Lung microvascular endothelial cell (primary cell): ENCODE results near the gene TACC2. TPM values are rescaled to one million over a fixed set of nuclear protein-coding genes. Genes with fewer than 3 reads are reported as not detected.
"Not testable (repeated sequence)": the region's sequence is repeated elsewhere in the genome, so short reads cannot be mapped to it uniquely, and the experiment has no call there.

Experiments used
- DNase-seq, 2 donors: peaks; one replicate each; pipeline versions ENCODE4 v3.0.0 to v3.0.0-alpha.2; 2010; ENCODE audit warnings: low read depth in 2 of 2
- total RNA-seq: library from RNA; depleted of rRNA; stranded (reverse); fragments of >200 nt; gene quantifications from 2 replicates; pipeline ENCODE4 v1.2.1, GENCODE V29; 2014

Gene TACC2, protein sequence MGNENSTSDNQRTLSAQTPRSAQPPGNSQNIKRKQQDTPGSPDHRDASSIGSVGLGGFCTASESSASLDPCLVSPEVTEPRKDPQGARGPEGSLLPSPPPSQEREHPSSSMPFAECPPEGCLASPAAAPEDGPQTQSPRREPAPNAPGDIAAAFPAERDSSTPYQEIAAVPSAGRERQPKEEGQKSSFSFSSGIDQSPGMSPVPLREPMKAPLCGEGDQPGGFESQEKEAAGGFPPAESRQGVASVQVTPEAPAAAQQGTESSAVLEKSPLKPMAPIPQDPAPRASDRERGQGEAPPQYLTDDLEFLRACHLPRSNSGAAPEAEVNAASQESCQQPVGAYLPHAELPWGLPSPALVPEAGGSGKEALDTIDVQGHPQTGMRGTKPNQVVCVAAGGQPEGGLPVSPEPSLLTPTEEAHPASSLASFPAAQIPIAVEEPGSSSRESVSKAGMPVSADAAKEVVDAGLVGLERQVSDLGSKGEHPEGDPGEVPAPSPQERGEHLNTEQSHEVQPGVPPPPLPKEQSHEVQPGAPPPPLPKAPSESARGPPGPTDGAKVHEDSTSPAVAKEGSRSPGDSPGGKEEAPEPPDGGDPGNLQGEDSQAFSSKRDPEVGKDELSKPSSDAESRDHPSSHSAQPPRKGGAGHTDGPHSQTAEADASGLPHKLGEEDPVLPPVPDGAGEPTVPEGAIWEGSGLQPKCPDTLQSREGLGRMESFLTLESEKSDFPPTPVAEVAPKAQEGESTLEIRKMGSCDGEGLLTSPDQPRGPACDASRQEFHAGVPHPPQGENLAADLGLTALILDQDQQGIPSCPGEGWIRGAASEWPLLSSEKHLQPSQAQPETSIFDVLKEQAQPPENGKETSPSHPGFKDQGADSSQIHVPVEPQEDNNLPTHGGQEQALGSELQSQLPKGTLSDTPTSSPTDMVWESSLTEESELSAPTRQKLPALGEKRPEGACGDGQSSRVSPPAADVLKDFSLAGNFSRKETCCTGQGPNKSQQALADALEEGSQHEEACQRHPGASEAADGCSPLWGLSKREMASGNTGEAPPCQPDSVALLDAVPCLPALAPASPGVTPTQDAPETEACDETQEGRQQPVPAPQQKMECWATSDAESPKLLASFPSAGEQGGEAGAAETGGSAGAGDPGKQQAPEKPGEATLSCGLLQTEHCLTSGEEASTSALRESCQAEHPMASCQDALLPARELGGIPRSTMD (N-terminal part only)
- 0.60 and 3.7 TPM in 2 replicates for total RNA-seq

DNA sequence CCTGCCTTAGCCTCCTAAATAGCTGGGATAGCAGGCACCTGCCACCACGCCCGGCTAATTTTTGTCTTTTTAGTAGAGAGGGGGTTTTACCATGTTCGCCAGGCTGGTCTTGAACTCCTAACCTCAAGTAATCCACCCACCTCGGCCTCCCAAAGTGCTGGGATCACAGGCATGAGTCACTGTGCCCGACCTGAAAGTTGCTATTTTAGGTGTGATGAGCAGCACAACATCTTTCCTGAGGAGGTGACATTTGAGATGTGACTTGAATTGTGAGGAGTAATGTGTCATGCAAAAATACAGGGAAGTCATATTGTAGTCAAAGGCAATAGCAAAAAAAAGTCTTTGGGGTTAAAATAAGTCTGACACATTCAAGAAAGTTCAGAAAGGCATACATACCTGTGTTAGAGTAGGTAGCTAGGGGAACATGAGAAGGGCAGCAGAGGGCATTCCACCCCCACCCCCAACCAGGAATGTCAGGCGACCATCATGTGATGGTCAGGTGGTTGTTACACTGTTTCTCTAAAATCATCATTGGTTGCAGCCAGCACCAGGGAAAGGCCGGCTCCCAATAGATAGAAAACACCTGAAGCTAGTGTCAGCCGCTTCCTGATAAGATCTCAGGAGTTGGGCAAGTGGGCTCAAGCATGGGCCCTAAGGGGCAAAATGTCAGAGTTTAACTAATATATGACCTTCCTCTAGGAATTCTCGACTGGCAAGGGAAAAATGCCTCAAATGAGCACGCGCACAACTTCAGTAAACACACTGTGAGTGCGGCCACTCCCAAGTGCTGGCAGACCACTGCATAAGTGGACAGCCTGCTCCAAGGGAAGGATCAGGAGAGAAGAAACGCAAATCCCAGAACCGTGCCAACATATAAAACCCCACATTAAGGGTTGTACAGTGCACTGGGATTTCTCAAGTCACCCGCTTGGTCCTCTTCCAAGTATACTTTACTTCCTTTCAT lies at the start of gene TACC2:
Gene TACC2 (plus strand): TSS at position 803 of the 964 bp plus-strand sequence. CDS start 32,819 bp downstream, outside the sequence.
- DNase-seq, result no peak

DNA sequence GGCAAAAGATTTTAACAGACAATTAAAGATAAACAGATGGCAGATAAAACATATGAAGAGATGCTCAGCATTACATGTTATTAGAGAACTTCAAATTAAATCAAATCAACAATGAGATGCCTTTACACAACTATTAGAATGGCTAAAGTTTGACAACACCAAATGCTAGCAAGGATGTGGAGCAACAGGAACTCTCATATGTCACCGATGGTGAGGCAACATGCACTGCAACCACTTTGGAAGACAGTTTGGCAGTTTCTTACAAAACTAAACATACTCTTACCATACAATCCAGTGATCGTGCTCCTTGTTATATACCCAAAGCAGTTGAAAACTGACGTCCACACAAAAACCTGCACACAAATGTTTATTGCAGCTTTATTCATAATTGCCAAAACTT lies 47.4 kb upstream of the TACC2 start:
- no peak for DNase-seq

DNA sequence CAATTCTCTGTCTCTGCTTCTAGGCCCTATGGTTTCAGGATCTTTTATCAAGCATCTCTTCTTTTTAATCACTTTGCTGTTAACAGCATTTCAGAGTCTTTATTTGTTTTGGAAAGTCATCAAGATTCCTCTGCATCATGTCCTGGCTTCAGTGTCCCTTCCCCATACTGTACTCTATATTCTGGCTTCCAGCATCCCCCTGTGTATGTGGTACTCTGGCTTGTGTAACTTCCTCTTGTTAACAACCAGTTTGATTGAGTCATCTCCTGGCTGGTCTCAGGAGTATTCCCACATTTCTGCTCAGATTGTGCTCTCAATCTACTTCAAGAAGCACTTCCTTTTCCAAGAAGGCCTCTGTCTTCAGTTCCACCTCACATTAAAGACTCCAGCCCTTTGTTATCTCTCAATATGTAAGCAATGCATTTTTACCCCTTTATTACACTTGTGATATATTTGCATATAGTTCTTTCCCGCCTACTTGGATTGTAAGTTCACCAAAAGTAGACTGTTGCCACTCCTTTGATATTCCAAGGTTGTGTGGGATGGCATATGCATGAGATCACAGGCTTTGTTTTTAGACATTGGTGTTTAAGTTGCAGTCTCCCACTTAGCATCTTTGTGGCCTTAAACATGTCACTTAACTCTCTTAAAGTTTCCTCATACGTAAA lies 46.1 kb upstream of the TACC2 start:
- peak; percentile 94 for DNase-seq

DNA sequence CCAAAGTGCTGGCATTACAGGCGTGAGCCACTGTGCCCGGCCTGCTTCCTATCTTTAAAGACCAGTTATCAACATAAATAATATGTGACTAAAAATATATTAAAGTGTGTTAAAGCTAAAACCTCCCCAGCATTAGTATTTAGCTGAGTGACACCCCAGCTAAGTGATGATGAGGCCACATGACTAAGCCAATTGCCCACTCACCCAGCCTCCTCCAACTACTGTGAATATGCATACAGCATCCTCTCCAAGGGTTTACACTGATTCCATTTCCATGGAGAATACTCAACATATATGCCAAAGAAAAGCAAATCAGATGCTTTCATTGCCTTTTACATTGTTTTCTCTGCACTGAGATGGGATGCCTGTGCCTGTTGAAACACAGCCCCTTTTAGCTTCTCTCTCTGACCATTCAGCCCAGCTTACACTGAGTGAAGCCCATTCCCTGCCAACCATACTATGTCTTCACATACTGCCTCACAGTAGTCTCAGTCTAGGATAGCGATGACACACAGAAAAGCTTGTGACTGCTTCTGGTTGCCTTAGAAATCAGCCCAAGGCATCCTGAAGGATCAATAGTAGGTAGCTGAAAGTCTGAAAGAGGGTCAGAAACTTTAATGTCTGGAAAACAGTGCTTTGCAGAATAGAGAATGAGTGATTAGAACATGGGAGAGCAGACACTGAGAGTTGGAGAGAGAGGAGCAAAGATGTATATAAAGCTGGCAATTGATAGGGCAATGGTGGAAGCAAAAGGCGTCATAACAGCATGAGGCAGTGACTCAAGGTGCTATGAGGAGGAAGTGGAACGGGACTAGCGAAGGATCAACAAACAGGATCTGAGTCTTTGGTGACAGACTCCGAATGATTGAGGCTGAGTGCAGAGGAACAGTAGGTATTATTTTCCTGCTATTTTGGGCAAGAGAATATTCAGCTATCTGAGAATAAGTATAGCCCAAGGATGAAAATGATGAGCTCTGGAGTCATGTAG lies 41.3 kb upstream of the TACC2 start:
- DNase-seq, result peak in 1 of 2 donors; percentile 74

DNA sequence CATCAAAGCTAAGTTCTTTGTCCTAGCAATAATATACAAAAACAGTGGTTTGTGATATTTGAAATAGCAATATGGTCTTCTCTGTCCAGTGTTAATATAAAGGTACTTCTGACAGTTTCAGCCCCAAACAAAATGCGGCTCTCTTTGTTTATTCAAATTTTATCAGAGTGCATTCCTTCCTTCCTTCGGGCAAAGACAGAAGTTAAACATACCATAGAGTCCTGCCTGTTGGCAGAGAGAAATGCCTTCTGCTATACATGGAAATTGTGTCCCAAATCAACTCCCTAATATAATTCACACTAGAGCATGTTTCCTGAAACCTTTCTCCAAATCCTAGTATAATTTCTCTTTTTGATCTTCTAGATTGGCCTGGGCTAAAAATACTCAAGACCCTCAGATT lies 39.9 kb upstream of the TACC2 start:
- DNase-seq, result no peak

DNA sequence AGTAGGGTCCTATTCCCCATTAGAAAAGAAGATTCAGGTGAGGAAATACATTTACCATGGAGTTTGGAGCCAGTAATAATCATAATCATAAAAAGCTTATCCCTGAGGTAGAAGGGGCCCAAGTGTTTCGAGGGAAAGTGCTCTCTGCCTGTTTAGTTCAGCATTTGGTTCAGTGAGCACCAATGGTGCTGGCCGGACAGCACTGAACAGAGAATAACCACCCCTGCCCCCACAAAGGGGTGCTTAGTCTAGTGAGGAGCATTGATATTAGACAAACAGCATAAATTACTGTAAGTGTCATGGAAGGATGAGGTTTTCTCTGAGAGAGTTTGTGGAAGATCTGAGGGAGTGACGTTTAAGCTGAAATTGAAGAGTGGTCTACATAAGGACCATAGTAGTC lies 39.5 kb upstream of the TACC2 start:
- no peak for DNase-seq

DNA sequence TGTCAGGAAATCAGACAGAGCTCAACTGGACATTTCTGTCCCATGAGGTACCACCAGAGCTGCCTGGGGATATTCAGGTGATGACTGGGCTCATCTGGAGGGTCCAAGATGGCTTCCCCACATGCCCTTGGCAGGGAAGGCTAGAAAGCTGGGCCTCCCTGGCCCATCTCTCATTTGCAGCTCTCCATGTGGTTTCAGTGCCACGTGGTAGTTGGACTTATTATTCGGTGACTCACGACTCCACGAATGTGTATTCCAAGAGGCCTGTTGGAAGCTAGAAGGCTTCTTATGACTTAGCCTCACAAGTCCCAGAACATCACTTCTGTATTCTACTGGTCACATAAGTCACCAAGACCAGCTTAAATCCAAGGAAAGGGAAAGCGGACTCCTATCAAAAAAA lies 36.7 kb upstream of the TACC2 start:
- DNase-seq, result no peak

DNA sequence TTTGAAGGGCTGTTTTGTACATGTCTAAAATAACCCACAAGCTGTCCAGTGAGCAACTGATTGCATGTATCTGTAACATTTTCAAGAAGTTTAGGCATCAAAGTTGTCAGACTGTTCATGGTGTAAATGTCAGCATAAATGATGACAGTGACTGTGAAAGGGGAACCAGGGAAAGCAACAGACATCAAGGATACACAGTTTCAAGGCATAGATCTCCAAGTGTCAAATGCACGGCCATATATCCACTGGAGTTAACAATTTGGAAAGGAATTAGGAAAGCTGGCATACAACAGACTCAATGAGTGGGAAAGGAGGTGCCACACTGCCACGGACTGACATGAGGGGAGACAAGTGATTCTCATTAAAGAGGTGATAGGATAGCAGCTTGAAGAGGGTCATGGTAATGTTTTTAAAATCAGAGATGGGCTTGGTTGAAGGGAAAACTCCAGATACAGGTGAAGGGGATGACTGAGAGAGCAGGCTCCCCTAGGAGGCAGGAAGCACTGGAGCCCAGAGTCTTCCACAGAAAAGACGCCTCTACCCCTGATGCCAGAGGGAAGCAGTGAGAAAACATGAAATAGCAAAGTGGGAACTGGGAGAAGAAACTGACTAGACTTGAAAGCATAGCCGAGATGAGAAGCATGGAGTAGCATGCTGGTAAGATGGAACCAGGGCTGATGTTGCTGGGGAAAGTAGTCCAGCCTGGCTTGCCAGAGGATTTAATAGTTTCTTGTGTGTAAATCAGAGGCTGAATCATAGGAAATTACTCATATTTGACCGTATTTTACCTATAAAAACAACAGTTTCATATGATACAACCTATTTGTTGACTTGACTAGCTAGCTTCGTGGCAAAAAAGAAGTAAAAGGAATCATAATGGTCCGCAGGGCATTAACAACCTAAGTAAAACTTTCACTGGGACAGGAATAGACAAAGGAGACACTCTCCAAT lies 32.6 kb upstream of the TACC2 start:
- peak; percentile 67 to 86 for DNase-seq

DNA sequence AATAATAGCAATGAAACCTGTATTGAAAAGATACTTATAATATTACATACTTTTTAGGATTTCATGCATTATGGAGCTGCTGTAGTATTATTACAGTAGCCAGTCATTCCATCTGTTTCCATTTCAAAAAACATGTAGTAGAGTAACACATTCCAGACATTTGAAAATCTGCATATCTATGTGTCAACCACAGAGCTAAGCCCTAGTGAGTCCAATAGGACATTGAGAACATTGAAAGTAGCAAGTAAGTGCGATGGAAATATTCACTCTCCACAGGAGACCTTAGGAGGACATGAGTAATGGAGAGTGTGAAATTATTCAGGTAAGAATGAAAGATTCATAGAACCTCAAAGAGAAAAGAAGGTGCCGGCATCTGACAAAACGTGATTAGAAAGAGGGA lies 29.3 kb upstream of the TACC2 start:
- no peak for DNase-seq

DNA sequence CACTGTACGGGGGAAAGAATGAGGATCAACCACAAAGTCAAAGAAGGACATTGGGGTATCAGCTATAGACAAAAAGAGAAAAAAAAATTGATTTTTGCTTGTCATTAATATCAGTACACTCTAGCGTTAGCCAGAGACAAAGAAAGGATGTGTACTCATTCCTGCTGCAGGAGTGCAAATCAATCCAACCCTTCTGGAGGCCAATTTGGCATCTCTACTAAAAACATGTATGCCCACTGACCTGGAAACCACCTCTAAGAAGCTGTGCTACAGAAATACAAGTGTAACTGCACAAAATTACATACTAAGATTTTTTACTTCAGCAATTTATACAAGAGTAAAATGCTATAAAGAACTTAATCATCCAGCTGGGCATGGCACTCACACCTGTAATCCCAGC lies 27.5 kb upstream of the TACC2 start:
- DNase-seq, result peak in 1 of 2 donors; percentile 59

DNA sequence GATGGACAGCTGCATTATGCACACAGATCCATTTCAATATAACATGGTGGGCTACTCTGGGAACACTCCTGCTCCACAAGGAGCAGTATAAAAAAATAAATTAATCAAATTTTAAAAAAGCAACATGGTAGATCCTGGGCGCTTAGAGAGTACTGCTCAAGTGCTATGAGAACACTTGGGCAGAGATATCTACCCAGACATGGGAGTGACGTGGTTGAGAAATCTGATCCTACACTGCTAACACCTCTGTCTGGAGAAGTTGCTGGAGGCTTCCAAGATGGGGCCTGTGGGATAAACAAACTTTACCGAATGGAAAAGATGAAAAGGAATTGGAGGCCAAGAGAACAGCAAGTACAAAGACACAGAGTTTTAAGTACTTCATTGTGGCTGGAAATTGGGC lies 23.0 kb upstream of the TACC2 start:
- DNase-seq, result no peak

DNA sequence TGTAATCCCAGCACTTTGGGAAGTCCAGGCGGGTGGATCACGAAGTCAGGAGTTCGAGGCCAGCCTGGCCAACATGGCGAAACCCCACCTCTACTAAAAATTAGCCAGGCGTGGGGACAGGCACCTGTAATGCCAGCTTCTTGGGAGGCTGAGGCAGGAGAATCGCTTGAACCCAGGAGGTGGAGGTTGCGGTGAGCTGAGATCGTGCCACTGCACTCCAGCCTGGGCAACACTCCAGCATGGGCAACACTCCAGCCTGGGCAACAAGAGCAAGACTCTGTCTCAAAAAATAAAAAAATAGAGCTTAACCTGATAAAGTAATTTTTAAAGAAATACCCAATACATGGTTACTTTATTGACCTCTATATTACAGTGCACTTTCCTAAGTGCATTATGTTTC lies 19.9 kb upstream of the TACC2 start:
- not testable (repeated sequence) for DNase-seq

DNA sequence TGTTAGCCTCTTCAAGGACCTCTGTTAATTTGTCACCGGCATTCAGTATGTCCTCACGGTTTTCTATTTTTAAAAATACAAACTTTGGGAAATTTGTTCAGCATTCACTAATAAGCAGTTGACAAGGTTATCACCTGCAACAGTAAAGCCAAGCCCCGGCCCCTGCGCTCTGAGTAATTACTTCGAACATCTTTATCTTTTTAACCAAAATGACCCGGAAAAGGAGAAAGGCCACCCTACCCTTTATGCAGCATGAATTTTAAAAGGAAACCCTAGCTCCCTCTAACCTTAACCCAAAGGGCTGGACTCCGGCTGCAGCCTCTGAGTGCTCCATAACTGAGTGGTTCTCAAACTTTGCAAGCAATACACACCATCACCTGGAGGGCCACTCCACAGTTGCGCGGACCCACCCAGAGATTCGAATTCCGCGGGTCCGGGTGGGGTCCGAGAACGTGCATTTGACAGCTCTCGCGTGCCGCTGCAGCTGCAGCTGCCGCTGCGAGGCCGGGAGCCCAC lies 14.9 kb upstream of the TACC2 start:
- no peak for DNase-seq

DNA sequence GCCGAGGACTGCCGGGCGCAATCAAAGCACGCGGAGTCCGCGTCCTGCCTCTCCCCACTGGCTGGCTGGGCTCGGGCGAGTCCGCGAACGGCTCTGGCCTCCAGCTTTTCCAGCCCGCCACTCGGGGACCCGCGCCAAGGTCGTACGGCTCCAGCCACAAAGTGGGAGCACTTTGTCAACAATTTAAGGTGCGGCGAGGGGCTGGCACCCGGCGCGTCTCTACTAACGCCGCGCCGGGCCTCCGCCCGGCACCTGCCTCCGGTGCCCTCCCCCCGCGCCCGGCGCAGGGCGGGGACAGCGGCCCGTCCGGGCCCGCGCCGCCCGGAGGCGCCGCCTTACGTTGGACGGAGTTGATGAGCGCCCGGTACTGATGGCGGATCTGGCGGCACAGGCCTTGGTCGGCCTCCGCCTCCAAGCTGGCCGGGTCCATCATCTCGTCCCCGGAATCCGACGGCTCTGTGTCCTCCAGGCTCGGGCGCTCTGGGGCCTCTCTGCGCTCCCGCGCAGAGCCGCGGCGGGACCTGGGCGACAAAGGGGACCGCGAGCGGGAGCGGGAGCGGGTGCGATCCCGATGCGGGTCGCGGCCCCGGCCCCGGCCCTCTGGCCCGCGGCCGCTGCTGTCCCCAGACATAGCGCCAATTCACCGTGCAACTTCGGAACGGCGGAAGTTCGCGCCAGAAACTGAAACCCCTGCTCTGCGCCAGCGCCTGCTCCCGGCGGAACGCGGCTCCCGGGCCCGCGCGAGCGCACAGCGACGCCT lies 14.2 kb upstream of the TACC2 start, which contains the start of gene NSMCE4A:
Gene NSMCE4A (minus strand): TSS at position 683 of the 760 bp plus-strand sequence. CDS start 52 bp downstream, at position 631.
- peak; percentile 84 to 89 for DNase-seq

DNA sequence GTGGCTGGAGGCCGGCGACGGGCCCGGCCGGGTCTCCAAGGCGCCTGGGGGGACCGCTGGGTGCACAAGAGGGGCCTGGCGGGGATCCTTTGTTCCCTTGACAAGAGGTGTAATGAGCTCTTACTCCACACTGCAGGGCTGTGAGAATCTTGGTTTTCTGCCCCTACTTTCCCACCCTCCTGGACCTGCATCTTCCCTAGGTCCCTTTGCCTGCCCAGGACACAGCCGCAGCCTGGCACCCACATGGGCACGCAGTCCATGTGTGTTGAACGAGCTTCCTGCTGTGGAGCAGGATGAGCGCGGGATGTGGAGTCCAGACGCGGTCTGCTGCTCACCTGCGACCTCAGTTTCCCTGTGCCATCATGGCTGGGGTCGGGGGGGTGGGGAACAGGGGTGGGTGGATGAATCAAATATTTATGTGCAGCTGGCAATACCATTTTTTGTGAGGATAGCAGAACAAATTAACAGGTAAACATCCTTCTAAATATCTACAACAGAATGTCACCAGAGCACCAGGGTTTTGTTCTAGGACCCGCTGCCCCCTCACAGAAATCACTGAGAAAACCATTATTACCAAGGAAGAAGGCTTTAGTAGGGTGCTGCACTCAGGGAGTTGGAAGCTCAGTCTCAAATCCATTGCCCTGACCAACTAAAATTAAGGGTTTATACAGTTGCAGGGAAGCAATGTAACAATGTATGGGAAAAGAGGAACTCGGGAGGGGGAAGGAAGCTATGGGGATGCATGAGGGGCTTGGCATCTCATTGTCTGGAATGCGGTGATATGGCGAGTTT lies 13.5 kb upstream of the TACC2 start:
- no peak for DNase-seq

DNA sequence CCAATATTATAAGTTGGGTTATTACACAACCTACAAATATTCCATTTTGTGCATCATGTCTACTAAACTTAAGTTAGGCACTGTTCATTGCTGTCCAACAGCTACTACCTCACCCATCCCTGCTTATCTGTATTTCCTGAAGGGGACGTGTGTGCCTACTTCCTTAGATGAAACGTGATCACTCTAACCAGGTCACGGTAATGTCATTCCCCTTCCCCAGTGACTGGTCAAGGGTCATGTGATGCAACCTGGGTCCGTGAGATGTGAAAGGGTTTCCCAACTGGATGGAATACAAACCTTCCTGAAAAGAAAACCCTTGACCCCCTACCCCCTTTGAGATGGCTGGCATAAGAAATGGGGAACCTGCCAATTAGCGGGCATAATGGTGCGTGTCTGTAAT lies 12.4 kb upstream of the TACC2 start:
- no peak for DNase-seq
